Natural killer cell (primary cell): ENCODE results near the gene RASGRP2. TPM values are rescaled to one million over a fixed set of nuclear protein-coding genes. Genes with fewer than 3 reads are reported as not detected.

ENCODE experiments used
- ATAC-seq, 3 donors: fragments of 150-1000 bp in 2 of 3; fragments of 200-7000 bp in 1 of 3; cut with Tn5 transposase; 1 replicate in 1 of 3; 2 replicates in 2 of 3; pipeline ENCODE4 v1.10.0; 2021; ENCODE audit warnings: mild to moderate bottlenecking in 2 of 3, moderate library complexity in 2 of 3
- DNase-seq, 2 donors: peaks; one replicate each; pipeline versions ENCODE4 v3.0.0 to v3.0.0-alpha.2; 2013 to 2021; ENCODE audit warnings: mixed read lengths in 1 of 2
- H3K27ac ChIP-seq: one replicate; pipeline ENCODE4 v1.5.1; 2013; ENCODE audit warnings: mild to moderate bottlenecking, low read length
- H3K27me3 ChIP-seq: one replicate; pipeline ENCODE4 v1.6.1; 2013; ENCODE audit warnings: low read length; ENCODE audit not compliant: control insufficient read depth, insufficient read depth
- H3K36me3 ChIP-seq: one replicate; pipeline ENCODE4 v1.6.1; 2013; ENCODE audit warnings: low read length; ENCODE audit not compliant: control insufficient read depth, insufficient read depth
- H3K4me1 ChIP-seq: one replicate; pipeline ENCODE4 v1.6.1; 2013; ENCODE audit warnings: low read length; ENCODE audit not compliant: control insufficient read depth, insufficient read depth
- H3K4me3 ChIP-seq: one replicate; pipeline ENCODE4 v1.5.1; 2013; ENCODE audit warnings: low read length
- H3K9me3 ChIP-seq: one replicate; pipeline ENCODE4 v1.6.1; 2013; ENCODE audit warnings: low read length; ENCODE audit not compliant: control insufficient read depth, insufficient read depth
- H3K27ac Mint-ChIP-seq, 2 donors: one replicate each; pipeline ENCODE4 v1.8.0; 2022; ENCODE audit warnings: mild to moderate bottlenecking in 2 of 2, mixed read lengths in 2 of 2, moderate library complexity in 1 of 2
- H3K27me3 Mint-ChIP-seq, 2 donors: one replicate each; pipeline ENCODE4 v1.8.0; 2022; ENCODE audit warnings: low read depth in 2 of 2, mixed read lengths in 2 of 2
- H3K36me3 Mint-ChIP-seq: one replicate; pipeline ENCODE4 v1.8.0; 2022; ENCODE audit warnings: mixed read lengths
- H3K4me1 Mint-ChIP-seq, 2 donors: one replicate each; pipeline ENCODE4 v1.8.0; 2022; ENCODE audit warnings: mixed read lengths in 2 of 2
- H3K4me3 Mint-ChIP-seq: one replicate; pipeline ENCODE4 v1.8.0; 2022; ENCODE audit warnings: mild to moderate bottlenecking, moderate library complexity, mixed read lengths
- H3K9me3 Mint-ChIP-seq, 2 donors: one replicate each; pipeline ENCODE4 v1.8.0; 2022; ENCODE audit warnings: mixed read lengths in 2 of 2
- WGBS: methylation state at CpG from one replicate; pipeline ENCODE4 v1.1.7; 2013; ENCODE audit warnings: missing lambda C conversion rate; ENCODE audit not compliant: insufficient coverage; 5-methylcytosine and 5-hydroxymethylcytosine counted together
- intact Hi-C: fragments of 100-400 bp; cut with micrococcal nuclease; formaldehyde crosslinking; loops from one replicate; pipeline ENCODE4 v1.14.2; 2022
- total RNA-seq, 4 donors: library from RNA; stranded (reverse); fragments of 120-200 nt in 1 of 4; gene quantifications; one replicate each; pipeline versions ENCODE4 v1.2.3 to v1.2.4, GENCODE V29; 2013 to 2022
- TF ChIP-seq, protein P1 (sequence below): fragments of 200-600 bp; IDR thresholded peaks from one replicate; pipeline ENCODE4 v1.8.0; 2022; ENCODE audit warnings: antibody characterized with exemption

The RASGRP2 gene
- total RNA-seq, 3 donors from 2014 or later (not counting 1 experiment from before 2014, with no cell fraction given) = 371 to 417 (median 394) TPM

DNA sequence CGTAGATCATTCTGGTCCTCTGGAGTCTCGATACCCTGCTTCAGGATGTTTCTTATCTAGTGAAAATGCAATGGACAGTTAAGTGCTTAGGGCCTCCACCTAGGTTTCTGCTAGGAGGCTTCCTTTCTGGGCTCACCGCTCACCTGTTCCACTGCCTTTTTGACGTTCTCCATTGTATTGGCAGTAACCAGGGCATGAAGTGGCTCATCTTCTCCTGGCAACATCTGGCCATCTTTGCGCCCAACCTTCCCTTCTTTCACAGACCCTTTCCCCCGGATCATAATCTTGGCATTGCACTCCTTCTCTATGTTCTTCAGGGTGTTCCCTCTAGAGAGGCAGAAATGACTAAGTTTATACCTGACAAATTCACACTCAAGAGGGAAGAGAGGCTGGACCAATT is 25.3 kb upstream of the RASGRP2 start:
- Mint-ChIP-seq H3K36me3 (peaks cover 53% of the 10 kb centered on the region), H3K4me3 (peak overlapping the region; percentile 31), H3K27me3 (no peaks in the 10 kb centered on the region), H3K4me1 (peaks cover 80 to 82% of the 10 kb centered on the region in 2 donors), H3K9me3 (no peaks in the 10 kb centered on the region), H3K27ac (peak overlapping the region; percentile 15 to 83)
- no peak overlapping the region for H3K4me3 ChIP-seq
- peaks cover 51% of the 10 kb centered on the region for H3K4me1 ChIP-seq
- no peak for ATAC-seq
- WGBS = 94% methylated on average over 6 of the region's 6 CpGs
- no peaks in the 10 kb centered on the region for H3K9me3 ChIP-seq
- intact Hi-C loops = no loop called here
- TF ChIP-seq, protein P1, sequence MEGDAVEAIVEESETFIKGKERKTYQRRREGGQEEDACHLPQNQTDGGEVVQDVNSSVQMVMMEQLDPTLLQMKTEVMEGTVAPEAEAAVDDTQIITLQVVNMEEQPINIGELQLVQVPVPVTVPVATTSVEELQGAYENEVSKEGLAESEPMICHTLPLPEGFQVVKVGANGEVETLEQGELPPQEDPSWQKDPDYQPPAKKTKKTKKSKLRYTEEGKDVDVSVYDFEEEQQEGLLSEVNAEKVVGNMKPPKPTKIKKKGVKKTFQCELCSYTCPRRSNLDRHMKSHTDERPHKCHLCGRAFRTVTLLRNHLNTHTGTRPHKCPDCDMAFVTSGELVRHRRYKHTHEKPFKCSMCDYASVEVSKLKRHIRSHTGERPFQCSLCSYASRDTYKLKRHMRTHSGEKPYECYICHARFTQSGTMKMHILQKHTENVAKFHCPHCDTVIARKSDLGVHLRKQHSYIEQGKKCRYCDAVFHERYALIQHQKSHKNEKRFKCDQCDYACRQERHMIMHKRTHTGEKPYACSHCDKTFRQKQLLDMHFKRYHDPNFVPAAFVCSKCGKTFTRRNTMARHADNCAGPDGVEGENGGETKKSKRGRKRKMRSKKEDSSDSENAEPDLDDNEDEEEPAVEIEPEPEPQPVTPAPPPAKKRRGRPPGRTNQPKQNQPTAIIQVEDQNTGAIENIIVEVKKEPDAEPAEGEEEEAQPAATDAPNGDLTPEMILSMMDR = no peak
- no peak for DNase-seq
- no peak overlapping the region for H3K27ac ChIP-seq
- H3K27me3 ChIP-seq = no peaks in the 10 kb centered on the region
- H3K36me3 ChIP-seq = peaks cover 95% of the 10 kb centered on the region

DNA sequence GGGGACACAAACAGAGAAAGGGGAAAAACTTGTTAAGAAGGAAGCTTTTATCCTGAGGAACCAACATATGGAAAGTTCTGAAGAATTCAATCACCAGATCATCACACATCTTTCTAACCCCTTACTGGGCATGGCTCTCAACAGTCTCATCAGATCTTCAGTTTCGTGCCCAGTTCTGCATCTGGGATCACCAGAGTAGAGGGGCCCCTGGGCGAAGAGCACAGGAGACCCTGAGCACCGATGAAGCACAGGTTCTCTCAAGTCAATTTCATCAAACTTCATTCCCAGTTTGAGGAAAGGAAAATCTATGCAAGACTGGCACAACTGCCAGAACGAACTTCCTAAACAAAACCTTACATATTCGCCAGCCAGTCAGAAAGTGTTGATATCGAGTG is 24.4 kb upstream of the RASGRP2 start:
- ATAC-seq (no peak), DNase-seq (no peak)
- H3K4me3 ChIP-seq = no peak overlapping the region
- Mint-ChIP-seq H3K27ac (peak overlapping the region; percentile 83 to 95), H3K4me3 (peak overlapping the region; percentile 9), H3K9me3 (no peaks in the 10 kb centered on the region), H3K4me1 (peaks cover 80 to 83% of the 10 kb centered on the region in 2 donors), H3K36me3 (peaks cover 45% of the 10 kb centered on the region), H3K27me3 (no peaks in the 10 kb centered on the region)
- H3K4me1 ChIP-seq = peaks cover 58% of the 10 kb centered on the region
- H3K27me3 ChIP-seq = no peaks in the 10 kb centered on the region
- H3K36me3 ChIP-seq = peaks cover 88% of the 10 kb centered on the region
- no peaks in the 10 kb centered on the region for H3K9me3 ChIP-seq
- WGBS = 87% methylated on average over 6 of the region's 6 CpGs
- TF ChIP-seq, protein P1 = no peak
- no peak overlapping the region for H3K27ac ChIP-seq
- intact Hi-C loops = no loop called here

DNA sequence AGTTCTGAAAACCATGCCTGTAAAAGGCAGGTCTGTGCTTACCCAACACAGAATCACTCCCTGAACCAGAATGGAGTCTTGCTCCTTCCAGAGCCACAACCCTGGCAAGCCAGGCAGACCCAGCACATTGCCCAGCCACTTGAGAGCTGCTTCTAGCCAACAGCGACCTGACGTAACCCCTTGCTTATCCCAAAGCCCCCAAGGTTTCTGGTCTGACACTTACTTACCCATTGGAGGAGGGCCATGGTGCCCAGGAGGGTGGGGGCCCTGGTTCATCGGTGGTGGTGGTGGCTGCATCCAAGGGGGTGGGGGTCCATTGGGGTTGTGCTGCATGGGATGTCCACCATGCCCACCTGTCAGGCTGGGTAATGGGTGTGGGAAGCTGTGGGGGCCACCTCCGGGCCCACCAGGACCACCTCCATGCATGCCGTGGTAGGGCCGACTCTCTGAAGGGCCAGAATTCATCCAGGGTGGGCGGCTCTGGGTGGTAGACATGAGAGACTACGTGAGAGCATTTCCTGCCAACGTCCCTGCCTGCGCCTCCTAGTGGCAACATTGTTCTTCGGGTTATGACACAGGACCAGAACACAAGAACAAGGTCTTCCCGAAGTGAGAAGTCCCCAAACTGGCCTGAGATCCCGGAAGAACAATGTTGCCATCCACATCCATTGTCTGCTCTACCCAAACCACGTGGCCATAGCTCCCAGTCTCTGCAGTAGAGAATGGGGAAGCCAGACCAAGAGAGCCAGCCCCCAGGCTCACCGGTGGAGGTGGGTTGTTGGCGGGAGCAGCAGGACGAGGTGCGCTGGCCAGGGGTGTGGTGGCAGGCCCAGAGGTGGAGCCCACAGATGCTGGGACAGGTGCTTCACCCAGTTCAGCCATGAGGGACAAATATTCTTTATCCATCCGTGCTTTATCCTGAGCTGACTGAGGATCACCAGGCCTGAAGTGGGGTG is 23.7 kb upstream of the RASGRP2 start:
- H3K36me3 Mint-ChIP-seq = peaks cover 42% of the 10 kb centered on the region
- peaks cover 60% of the 10 kb centered on the region for H3K4me1 ChIP-seq
- DNase-seq = peak; percentile 76 to 91

More for the DNA sequence above, 23.7 kb upstream of the RASGRP2 start:
- 48% methylated on average over 19 of the region's 19 CpGs for WGBS
- Mint-ChIP-seq H3K9me3 (no peaks in the 10 kb centered on the region), H3K27me3 (no peaks in the 10 kb centered on the region), H3K4me3 (peak overlapping the region; percentile 52), H3K27ac (peak overlapping the region; percentile 83 to 95), H3K4me1 (peaks cover 80 to 85% of the 10 kb centered on the region in 2 donors)
- Histone ChIP-seq H3K4me3 (no peak overlapping the region), H3K36me3 (peaks cover 83% of the 10 kb centered on the region), H3K27ac (peak overlapping the region; percentile 51), H3K27me3 (no peaks in the 10 kb centered on the region), H3K9me3 (no peaks in the 10 kb centered on the region)
- TF ChIP-seq, protein P1 = peak; percentile 91
- intact Hi-C loops = loop anchor here (1.0 kb wide), 1 partner anchor 24 kb away; no protein-coding TSS in a partner anchor
- ATAC-seq = peak; percentile 39 to 58 (median 42)
